ENCODE results near the gene HLA-DRB5.

DNA sequence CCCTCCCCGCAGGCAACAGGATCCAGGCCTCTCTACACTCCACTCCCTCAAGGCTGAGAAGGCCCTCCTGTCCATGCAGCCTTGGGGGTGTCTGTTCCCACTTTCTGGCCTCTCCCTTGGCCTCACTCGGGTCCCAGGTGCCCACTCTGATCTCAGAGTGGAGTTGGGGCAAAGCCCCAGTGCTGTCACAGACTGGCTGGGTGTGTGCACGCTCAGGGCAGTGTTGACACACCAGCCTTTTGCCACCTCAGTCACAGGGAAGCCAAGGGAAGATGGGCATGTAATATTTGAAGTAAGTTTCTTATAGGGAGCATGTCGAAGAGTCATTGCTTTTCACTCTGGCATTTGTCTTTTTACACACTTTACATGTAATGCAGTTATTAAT lies 45.5 kb downstream of the HLA-DRB5 start:
- TF ChIP-seq, protein P1, sequence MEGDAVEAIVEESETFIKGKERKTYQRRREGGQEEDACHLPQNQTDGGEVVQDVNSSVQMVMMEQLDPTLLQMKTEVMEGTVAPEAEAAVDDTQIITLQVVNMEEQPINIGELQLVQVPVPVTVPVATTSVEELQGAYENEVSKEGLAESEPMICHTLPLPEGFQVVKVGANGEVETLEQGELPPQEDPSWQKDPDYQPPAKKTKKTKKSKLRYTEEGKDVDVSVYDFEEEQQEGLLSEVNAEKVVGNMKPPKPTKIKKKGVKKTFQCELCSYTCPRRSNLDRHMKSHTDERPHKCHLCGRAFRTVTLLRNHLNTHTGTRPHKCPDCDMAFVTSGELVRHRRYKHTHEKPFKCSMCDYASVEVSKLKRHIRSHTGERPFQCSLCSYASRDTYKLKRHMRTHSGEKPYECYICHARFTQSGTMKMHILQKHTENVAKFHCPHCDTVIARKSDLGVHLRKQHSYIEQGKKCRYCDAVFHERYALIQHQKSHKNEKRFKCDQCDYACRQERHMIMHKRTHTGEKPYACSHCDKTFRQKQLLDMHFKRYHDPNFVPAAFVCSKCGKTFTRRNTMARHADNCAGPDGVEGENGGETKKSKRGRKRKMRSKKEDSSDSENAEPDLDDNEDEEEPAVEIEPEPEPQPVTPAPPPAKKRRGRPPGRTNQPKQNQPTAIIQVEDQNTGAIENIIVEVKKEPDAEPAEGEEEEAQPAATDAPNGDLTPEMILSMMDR (IDR thresholded peaks at IDR 0.05), result no peak
- TF ChIP-seq POLR2A (IDR thresholded peaks at IDR 0.05), result no peak
- TF ChIP-seq POLR2AphosphoS5 (IDR thresholded peaks at IDR 0.05), result no peak
- TF ChIP-seq EP300 (IDR thresholded peaks at IDR 0.05), result no peak

All from gastroesophageal sphincter (tissue), 3 donors.